HG03575 (cell line): Measurements from ENCODE around the gene CYSRT1.

Source experiments
- ATAC-seq: cut with Tn5 transposase; IDR thresholded peaks from one replicate; pipeline ENCODE4 v1.9.1; 2021; ENCODE audit not compliant: unreplicated experiment, insufficient number of reproducible peaks, low FRiP score; ENCODE audit errors: extremely low read depth

Gene CYSRT1

DNA sequence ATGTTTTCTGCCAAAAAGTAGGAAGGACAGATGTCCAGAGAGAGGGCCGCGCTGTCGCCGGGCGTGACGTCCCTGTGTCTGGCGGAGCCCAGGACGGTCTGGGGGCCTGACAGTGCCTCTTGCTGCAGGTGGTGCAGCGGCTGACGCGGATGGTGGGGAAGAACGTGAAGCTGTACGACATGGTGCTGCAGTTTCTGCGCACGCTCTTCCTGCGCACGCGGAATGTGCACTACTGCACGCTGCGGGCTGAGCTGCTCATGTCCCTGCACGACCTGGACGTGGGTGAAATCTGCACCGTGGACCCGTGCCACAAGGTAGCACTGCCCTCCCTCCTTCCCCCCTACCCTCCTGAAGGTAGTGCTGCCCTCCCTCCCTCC, 37.9 kb downstream of the CYSRT1 start:
- no peak for ATAC-seq

DNA sequence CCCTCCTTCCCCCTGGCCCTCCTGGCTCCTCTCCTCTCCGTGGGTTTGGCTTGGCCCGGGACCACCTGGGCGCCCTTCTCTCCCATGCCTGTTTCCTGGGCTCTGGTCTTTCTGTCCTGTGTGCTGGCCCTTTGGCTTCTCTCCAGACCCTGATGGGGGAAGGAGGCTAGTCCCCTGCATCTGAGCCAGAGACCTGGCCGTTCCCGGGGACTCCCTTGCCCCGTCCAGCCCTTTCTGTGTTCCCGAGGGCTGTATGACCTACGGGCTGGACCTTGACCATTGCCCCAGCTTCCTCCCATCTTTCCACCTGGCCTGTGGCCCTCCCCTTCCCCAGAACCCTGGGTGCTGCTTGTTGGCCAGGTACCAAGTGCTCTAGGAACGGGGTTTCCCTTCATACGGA, 38.5 kb downstream of the CYSRT1 start:
- no peak for ATAC-seq

DNA sequence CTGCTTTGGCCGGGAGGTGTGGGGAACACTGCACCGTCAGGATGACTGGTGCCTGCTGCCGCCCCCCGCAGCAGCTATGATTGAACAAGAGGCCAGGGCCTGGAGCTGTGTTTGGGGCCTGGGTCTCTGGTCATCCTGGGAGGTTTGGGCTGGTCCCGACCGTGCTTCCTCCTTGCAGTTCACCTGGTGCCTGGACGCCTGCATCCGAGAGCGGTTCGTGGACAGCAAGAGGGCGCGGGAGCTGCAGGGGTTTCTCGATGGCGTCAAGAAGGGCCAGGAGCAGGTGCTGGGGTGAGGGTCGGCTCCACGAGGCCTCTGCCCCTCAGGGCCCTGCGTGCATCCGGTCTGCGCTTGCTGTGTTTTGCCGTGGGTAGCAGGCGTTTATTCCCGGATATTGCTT, 39.1 kb downstream of the CYSRT1 start:
- no peak for ATAC-seq

DNA sequence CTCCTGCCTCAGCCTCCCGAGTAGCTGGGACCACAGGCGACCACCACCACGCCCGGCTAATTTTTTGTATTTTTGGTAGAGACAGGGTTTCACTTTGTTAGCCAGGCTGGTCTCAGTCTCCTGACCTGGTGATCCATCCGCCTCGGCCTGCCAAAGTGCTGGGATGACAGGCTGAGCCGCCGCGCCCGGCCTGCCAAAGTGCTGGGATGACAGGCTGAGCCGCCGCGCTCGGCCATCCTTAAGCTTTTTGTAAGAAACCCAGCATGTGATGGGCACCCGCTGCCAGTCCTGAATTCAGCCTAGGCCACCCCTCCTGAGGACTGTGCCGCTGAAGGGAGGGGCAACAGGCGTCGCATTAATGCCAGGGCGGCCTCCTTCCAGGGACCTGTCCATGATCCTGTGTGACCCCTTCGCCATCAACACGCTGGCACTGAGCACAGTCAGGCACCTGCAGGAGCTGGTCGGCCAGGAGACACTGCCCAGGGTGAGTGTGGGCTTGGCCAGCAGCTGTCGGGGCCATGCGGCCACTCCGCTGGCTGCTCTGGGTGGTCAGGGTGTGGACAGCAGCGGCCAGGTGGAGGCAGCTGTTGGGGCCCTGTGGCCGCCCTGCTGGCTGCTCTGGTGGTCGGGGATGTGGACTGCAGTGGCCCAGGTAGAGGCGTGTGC, 40.7 kb downstream of the CYSRT1 start:
- no peak for ATAC-seq

DNA sequence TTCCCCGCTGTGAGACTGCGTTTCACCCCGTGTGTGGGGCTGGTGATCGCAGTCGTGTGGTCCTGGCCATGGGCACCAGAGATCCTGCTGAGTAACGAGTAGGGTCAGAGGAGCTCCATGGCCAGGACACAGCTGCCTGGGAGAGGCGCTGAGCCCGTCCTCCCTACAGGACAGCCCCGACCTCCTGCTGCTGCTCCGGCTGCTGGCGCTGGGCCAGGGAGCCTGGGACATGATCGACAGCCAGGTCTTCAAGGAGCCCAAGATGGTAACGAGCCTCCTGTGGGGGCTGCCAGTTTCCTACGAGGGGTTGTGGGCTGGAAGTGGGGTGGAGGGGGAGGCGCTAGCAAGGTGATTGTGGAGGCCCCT, 41.2 kb downstream of the CYSRT1 start:
- no peak for ATAC-seq

DNA sequence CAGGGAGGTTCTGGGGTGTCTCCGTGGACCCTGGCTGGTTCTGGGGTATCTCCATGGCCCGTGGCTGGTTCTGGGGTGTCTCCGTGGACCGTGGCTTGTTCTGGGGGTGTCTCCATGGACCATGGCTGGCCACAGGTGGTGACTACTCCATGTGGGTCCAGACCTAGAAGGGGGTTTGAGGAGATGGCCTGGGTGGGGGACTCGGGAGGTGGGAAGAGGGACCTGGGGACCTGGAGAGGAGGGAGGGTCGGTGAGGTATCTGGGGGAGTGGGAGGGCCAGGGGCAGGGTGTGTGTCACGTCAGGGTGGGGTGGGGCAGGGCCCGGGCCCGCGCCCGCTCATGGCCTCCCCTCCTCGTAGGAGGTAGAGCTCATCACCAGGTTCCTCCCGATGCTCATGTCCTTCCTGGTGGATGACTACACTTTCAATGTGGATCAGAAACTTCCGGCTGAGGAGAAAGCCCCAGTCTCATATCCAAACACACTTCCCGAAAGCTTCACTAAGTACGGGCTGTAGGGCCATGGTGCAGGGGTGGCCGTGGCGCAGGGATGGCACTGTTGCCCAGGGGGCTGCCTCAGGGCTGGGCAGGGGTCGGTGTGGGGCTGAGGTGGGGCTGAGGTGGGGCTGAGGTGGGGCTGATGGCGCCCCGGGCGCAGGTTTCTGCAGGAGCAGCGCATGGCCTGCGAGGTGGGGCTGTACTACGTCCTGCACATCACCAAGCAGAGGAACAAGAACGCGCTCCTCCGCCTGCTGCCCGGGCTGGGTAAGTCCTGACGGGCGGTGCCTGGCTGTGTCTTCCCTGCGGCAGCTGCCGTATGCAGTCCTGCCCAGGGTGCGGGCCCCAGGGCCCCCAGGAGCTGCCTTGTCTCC, 41.8 kb downstream of the CYSRT1 start:
- no peak for ATAC-seq

DNA sequence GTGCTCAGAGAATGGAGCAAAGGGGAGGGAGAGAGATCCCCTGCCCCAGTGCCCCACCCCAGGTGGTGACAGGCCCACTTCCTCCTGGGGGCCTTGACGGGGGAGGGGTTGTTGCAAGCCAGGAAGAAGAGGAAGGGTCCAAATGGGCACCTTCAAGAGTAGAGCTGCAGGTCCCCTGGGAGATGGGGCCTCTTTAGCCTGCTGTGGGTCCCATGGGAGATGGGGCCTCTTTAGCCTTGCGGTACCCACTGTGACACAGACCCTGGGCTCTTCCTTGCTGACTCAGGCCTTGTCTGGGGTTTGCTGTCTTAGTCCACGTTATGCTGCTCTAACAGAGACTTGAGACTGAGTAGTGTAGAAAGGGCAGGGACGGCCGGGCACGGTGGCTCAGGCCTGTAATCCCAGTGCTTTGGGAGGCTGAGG, 43.0 kb downstream of the CYSRT1 start:
- no peak for ATAC-seq

DNA sequence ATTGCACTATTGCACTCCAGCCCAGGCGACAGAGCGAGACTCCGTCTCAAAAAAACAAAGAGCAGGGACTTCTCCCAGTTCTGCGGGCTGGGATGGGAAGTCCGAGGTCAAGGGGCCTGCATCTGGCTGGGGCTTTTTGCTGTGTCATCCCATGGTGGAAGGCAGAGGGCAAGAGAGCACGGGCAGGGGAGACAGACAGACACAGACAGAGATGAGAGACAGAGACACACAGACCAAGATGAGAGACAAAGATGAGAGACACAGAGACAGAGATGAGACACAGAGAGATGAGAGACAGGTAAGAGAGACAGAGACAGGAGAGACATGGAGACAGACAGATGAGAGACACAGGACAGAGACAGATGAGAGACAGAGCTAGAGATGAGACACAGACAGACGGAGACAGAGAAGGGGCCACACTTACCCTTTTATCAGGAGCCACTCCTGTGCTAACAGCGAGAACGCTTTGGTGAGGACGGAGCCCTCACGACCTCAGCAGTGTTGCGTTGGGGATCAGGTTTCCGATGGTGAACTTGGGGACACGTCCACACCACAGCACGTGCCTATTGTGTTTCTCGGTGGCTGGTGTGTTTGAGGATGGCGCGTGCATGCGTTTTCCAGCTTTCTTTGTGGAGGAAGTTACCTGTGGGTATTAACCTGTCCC, 43.7 kb downstream of the CYSRT1 start:
- ATAC-seq, result no peak

DNA sequence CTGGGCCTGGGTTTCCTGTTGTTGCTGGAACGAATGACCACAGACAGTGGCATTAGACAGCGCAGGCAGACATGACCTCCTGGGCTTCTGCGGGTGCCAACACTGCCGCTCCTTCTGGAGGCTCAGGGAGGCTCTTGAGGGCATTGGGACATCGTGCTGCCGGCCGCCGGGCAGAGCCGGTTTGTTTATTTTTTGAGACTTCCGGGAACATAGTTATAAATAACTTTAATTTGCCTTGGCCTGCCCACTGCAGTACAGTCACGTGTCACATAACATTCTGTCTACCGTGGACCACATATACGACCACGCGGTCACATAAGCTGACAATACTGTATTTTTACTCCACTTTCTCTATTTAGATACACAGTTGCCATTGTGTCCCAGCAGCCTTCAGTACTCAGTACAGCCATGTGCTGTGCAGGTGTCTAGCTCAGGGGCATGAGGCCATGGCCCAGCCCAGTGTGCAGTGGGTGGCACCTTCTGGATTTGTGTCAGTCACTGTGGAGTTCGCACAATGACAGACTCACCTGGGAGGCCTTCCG, 44.3 kb downstream of the CYSRT1 start:
- ATAC-seq, result no peak

DNA sequence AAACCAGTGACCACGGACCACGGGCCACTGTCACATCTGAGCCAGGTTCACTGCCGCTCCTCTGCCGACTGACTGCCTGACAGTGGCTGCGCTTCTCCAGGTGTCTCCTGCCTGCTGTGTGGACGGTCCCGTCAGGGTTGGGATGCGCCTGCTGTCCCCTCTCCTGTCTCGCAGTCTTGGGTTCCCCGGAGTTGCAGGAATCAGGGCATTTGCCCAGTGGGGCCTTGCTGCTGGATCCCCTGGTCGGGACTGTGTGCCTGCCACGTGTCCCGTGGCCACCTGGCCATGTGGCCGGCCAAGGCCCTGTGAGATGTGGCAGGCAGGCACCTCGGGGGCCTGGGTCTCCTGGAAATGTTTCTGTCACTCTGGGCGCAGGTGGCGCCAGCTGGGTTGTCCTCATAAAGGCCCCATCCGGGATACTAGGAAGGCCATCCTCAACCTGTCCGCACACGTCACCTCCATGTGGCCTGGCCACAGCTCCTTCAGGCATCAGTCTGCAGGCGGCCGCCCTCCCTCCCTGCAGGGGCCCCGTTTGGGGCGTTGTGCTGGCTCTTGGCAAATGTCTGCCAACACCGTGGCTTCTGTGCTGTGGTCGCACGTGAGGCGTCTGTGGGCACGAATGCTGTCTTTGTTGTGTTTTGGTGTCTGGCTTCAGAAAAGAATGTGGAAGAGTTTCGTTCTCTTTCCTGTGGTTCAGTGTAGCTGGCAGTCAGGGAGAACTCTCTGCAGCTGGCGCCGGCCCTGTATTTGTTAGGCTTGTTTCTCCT, 46.1 kb downstream of the CYSRT1 start:
- ATAC-seq, result no peak

DNA sequence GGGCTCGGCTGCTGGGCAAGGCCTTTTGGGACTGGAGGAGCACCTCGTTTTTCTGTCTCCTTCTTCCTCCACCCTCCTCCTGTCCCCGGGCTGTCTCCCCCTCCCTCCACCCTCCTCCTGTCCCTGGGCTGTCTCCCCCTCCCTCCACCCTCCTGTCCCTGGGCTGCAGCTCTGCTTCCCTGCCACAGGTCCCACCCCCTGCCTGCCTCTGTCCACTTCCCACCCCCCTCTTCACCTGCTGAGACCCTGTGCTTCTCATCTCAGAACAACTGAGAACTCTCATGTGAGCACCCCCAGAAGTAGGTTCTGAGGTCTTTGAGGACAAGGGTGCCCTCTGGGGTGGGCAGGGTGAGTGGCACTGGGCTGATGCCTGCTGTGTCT, 46.7 kb downstream of the CYSRT1 start:
- ATAC-seq, result no peak

DNA sequence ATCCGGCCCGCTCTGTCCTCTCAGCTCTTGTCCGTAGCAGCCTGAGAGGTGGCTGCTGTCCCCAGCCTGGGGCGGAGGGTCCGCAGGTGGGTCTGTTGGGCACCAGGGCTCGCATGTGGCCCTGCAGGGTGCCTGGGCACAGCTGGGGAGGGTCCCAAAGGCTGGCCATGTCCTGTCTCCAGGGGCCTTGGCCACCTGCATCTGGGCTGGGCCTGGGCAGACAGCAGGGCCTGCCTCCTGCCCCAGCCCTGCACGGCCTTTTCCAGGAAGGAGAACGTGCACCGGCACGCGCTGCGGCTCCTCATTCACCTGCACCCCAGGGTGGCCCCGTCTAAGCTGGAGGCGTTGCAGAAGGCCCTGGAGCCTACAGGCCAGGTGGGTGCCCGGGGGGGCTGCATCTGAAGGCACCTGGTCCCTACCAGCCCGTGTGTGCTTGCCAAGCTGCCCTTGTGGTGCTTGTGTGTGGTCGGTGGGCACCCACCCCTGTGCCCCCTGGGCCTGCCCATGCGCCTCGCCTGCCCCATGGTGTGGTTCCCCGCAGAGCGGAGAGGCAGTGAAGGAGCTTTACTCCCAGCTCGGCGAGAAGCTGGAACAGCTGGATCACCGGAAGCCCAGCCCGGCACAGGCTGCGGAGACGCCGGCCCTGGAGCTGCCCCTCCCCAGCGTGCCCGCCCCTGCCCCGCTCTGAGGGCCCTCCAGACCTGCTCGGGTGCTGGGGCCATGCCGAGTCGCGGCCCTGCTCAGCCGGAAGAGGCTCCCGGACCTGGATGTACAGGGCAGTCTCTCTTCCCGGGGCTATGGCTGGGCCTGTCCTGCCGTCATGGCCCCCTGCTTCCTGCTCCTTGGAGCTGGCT, 47.5 kb downstream of the CYSRT1 start:
- no peak for ATAC-seq

DNA sequence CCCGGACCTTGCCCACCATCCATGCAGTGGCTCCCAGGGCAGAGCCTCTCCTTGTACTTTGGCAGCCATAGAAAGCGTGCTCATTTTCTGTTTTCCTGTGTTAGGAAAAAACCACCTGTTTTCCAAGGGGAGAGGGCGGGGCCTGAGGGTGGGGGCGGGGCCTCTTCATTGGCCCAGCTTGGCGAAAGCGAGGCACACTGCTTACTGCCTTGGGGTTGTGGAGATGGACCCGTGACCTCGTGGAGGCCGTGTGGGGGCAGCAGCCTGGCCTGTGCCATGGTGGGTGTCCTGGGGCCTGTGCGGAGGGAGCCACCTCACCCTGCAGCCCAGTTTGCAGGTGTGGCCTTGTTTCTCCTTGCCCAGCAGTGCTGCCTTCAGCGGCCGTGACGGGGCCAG, 48.1 kb downstream of the CYSRT1 start:
- ATAC-seq, result no peak

DNA sequence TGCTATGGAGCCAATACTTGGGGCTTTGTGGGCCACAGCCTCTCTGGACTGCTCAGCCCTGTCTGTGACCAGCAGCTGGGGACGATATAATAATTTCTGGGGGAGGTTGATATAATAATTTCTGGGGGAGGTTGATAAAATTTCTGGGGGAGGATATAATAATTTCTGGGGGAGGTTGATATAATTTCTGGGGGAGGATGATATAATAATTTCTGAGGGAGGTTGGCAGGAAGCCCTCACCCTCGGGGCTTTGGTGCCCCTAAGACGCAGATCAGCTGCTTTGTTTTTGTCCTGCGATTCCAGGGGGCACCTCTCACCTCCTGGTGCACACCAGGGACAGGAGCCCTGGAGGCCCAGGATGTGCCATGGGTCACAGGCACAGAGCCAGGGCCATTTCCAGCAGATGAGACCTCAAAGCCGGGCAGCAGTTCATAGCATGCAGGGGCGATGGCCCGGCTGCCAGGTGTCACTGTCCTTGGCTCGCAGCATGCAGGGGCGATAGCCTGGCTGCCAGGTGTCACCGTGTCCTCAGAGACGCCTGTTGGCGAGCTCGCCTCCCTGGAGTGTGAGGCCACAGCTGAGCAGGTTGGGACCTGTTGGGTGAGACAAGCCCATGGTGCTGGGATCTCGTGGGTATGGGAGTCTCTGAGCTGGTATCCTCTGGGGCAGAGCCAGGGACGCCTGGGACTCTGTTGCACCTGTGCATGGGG, 48.8 kb downstream of the CYSRT1 start:
- no peak for ATAC-seq

DNA sequence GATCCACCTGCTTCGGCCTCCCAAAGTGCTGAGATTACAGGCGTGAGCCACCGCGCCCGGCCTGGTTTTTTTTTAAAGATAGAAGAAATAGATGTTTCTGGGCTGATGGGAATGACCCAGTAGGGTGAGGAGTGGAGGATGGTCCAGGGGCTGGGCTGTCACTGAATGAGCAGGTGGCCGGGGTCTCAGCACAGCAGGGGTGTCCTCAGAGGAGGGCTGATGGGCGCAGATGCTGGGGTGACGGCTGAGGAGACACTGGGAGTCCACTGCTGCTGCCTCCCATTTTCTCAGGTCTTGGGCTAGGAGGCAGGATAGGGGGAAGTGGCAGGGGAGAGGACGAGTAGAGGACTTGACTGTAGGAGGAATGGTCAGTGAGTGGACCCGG, 50.2 kb downstream of the CYSRT1 start:
- no peak for ATAC-seq
